ENCODE results near the gene PALM2AKAP2. TPM values are rescaled to one million over a fixed set of nuclear protein-coding genes. Genes with fewer than 3 reads are reported as not detected.

Gene PALM2AKAP2
- total RNA-seq, 1 donor from 2014 or later: 38.2 TPM

DNA sequence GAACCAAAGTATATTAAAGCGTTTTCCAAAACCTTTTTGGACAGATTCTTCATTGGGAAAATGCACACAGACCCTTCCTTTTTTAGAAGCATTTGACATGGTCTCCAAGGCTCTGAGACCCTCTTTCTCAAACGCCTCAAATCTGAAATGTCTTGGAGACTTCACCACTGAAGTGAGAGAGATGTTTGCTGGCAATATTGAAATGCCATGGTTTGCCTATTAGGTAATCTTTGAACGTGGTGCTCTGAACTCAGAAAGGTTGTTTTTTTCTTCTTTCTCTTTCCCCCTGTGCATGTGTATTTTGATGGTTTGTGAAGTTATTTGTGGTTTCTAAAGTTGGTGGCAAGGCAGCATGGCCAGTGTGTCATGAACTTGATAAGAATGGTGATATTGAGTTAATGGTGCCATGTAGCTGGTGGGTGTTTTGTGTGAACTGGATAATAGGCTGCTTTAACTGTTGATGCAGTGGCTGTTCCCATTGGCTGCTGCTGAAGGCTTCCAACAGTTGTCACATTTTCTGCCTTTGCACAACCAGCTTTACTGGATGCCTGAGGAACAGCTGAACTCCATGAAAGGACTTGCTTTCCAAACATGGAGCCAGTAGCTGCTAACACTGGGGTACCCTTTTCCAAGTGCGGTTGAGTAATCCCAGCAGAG is 1.7 kb downstream of the PALM2AKAP2 start:
- TF ChIP-seq, protein P1, sequence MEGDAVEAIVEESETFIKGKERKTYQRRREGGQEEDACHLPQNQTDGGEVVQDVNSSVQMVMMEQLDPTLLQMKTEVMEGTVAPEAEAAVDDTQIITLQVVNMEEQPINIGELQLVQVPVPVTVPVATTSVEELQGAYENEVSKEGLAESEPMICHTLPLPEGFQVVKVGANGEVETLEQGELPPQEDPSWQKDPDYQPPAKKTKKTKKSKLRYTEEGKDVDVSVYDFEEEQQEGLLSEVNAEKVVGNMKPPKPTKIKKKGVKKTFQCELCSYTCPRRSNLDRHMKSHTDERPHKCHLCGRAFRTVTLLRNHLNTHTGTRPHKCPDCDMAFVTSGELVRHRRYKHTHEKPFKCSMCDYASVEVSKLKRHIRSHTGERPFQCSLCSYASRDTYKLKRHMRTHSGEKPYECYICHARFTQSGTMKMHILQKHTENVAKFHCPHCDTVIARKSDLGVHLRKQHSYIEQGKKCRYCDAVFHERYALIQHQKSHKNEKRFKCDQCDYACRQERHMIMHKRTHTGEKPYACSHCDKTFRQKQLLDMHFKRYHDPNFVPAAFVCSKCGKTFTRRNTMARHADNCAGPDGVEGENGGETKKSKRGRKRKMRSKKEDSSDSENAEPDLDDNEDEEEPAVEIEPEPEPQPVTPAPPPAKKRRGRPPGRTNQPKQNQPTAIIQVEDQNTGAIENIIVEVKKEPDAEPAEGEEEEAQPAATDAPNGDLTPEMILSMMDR (IDR thresholded peaks at IDR 0.05): no peak
- peaks cover 3 to 15% of the 10 kb centered on the region in 2 donors for H3K4me1 ChIP-seq
- peak in 1 of 2 donors; percentile 81 for DNase-seq (ENCODE audit: low spot score in 2 of 2)
- no peaks in the 10 kb centered on the region for H3K9me3 ChIP-seq
- H3K4me3 ChIP-seq: peak overlapping the region; percentile 68 to 88
- H3K27me3 ChIP-seq: no peaks in the 10 kb centered on the region
- intact Hi-C loops (cut with DNase I): loop anchor here (1.0 to 5.0 kb wide), 4 partner anchors 13 to 129 kb away; no protein-coding TSS in a partner anchor
- H3K36me3 ChIP-seq: no peaks in the 10 kb centered on the region
- H3K27ac ChIP-seq: peak overlapping the region; percentile 86 to 88

DNA sequence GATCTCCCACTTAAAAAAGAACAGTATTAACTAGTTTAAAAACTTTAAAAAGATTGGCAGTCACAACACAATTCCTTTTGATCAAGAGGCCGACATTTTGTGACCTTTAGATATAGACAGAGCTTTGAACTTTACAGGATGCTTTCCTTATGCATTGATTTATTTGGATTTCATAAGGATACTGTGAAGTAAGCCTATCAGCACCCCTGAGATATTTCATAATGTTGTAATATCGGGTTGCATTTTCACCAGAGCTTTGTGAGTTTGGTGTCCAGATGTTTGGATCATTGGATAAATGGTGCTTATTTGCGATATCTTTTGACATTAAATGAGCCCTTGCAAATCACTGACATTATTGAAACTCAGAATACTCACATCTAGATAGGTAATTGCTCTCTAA is 7.7 kb downstream of the PALM2AKAP2 start:
- no peak for DNase-seq (ENCODE audit: low spot score in 2 of 2)
- Histone ChIP-seq H3K9me3 (no peaks in the 10 kb centered on the region), H3K27me3 (no peaks in the 10 kb centered on the region), H3K4me3 (no peak overlapping the region), H3K36me3 (no peaks in the 10 kb centered on the region), H3K27ac (no peak overlapping the region), H3K4me1 (peaks cover 6 to 64% of the 10 kb centered on the region in 2 donors)
- intact Hi-C loops (cut with DNase I): no loop called here
- TF ChIP-seq, protein P1 (IDR thresholded peaks at IDR 0.05): no peak

DNA sequence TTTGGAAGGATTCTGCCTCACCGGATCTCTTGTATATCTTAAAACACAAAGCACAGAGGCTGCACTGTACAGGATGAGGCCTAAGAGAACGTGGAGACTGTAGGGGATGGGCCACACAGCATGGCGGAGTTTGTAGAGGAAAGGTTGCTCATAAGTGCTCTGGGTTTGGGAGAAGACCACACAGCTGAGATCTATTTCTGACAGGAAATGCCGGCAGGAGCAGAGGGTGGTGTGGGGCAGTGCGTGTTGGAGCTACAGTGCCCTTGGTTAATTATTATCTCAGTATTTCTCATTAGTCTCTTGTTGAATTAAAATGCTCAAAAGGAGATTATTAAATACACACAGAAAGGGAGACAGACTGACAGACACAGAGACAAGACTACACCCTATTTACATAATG is 9.6 kb downstream of the PALM2AKAP2 start:
- no peaks in the 10 kb centered on the region for H3K9me3 ChIP-seq
- no peak for DNase-seq (ENCODE audit: low spot score in 2 of 2)
- TF ChIP-seq, protein P1 (IDR thresholded peaks at IDR 0.05): no peak
- H3K4me3 ChIP-seq: no peak overlapping the region
- intact Hi-C loops (cut with DNase I): no loop called here
- H3K27ac ChIP-seq: peak overlapping the region in 1 of 2 donors; percentile 47
- peaks cover 20 to 75% of the 10 kb centered on the region in 2 donors for H3K4me1 ChIP-seq
- no peaks in the 10 kb centered on the region for H3K27me3 ChIP-seq
- H3K36me3 ChIP-seq: no peaks in the 10 kb centered on the region

DNA sequence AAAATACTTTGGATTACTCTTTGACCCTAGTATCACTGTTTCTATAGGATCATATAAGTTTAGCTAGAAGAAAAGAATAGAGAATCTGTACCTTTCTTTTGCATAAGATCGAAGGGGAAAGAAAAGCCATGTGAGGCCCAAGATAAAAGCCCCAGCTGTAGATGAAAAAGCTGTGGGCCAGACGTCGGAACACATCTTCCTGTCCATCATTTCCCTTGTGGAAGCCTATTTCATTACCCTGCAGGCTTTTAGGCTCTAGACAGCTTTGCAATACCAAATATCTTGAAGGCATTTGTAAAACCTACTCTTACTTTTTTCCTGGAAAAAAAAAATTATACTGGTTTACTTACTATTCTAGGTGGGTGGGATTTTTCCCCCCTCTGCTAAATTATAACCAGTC is 10.0 kb downstream of the PALM2AKAP2 start:
- H3K27ac ChIP-seq: peak overlapping the region; percentile 47 to 96
- H3K9me3 ChIP-seq: no peaks in the 10 kb centered on the region
- TF ChIP-seq, protein P1 (IDR thresholded peaks at IDR 0.05): no peak
- peaks cover 20 to 75% of the 10 kb centered on the region in 2 donors for H3K4me1 ChIP-seq
- DNase-seq (ENCODE audit: low spot score in 2 of 2): no peak
- intact Hi-C loops (cut with DNase I): loop anchor here (10.0 kb wide), 1 partner anchor 315 kb away; no protein-coding TSS in a partner anchor
- H3K4me3 ChIP-seq: no peak overlapping the region
- no peaks in the 10 kb centered on the region for H3K36me3 ChIP-seq
- no peaks in the 10 kb centered on the region for H3K27me3 ChIP-seq

DNA sequence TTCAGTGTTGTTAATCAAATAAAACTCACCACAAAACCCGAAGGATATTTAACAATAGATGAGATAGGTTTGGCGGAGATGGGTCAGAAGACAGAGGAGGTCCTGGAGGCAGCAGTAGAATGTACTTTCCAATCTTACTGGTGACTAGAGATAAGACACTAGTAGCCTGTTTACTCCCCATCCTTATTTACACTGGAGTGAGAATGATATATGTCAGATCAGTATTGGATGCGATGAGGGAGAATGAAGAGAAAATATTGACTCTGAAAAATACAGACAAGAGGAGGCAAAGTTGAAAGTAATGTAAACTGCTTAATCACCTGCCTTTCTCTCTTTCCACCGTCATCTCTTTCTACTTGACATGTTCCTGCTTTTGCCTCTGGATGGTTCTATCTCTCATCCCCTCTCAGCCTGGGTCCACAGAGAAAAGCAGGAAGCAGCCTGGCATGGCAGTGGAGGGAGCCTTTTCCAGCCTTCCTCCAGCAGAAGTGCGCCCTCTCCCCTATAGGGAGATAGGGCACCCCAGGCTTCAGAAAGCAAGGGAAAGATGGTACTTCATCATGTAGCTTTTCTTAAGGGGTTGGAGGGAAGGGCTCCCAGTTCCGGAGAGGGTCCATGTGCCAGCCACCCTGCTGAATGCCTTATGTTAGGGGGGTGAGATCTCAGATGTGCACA is 11.1 kb downstream of the PALM2AKAP2 start:
- Histone ChIP-seq H3K4me1 (peaks cover 20 to 80% of the 10 kb centered on the region in 2 donors), H3K4me3 (no peak overlapping the region), H3K27me3 (no peaks in the 10 kb centered on the region), H3K36me3 (no peaks in the 10 kb centered on the region), H3K27ac (peak overlapping the region; percentile 88 to 96), H3K9me3 (no peaks in the 10 kb centered on the region)
- DNase-seq (ENCODE audit: low spot score in 2 of 2): no peak
- intact Hi-C loops (cut with DNase I): loop anchor here (10.0 kb wide), 1 partner anchor 316 kb away; no protein-coding TSS in a partner anchor
- TF ChIP-seq, protein P1 (IDR thresholded peaks at IDR 0.05): no peak

All from ascending aorta (tissue), 2 donors.